B cell (primary cell): ENCODE measurements around the gene CCNYL1. TPM values are rescaled to one million over a fixed set of nuclear protein-coding genes. Genes with fewer than 3 reads are reported as not detected.
A peak's percentile ranks its signal among the peaks of the same experiment; 100 is the strongest.

Experiments
- ATAC-seq: fragments of 200-7000 bp; cut with Tn5 transposase; one replicate; pipeline ENCODE4 v1.10.0; 2021; ENCODE audit warnings: low read depth, mild to moderate bottlenecking, moderate number of reproducible peaks, moderate library complexity
- CTCF ChIA-PET: fragments of 350-600 bp; sonication (Branson Sonifier 250); formaldehyde crosslinking; loops from one replicate; lab custom pipeline; 2021; ENCODE audit warnings: antibody characterized with exemption, inconsistent platforms; lab: Charles Lee
- POLR2A ChIA-PET: fragments of 350-600 bp; sonication (Branson Sonifier 250); formaldehyde crosslinking; loops from one replicate; lab custom pipeline; 2021; ENCODE audit warnings: antibody characterized with exemption; lab: Charles Lee
- DNase-seq: peaks from one replicate; pipeline ENCODE4 v3.0.0; 2013
- H2AFZ ChIP-seq: 2 replicates; pipeline ENCODE4 v1.6.1; 2012; ENCODE audit warnings: mild to moderate bottlenecking, low read depth, low read length; ENCODE audit not compliant: insufficient read depth, poor library complexity, severe bottlenecking
- H3K27ac ChIP-seq, 2 donors: 1 replicate in 1 of 2; 2 replicates in 1 of 2; pipeline ENCODE4 v1.5.1; 2012 to 2013; ENCODE audit warnings: low read length in 2 of 2, mild to moderate bottlenecking in 2 of 2, moderate library complexity in 1 of 2
- H3K27me3 ChIP-seq, 4 experiments: fragments of 200-600 bp in 1 of 4; sonication (generic) in 1 of 4; replicated peaks in 1 of 4; 1 replicate in 2 of 4; 2 replicates in 2 of 4; pipeline versions ENCODE4 v1.6.1 to v1.7.0; 2013 to 2016; ENCODE audit warnings: low read length in 3 of 4, mild to moderate bottlenecking in 2 of 4, mixed read lengths in 1 of 4, moderate library complexity in 1 of 4; ENCODE audit not compliant: insufficient read depth in 4 of 4, control insufficient read depth in 3 of 4; ENCODE audit errors: control extremely low read depth in 1 of 4
- H3K36me3 ChIP-seq, 2 experiments: replicated peaks in 1 of 2; 1 replicate in 1 of 2; 2 replicates in 1 of 2; pipeline versions ENCODE4 v1.6.1 to v1.7.1; 2013; ENCODE audit warnings: low read length in 1 of 2; ENCODE audit not compliant: insufficient read depth in 2 of 2, control insufficient read depth in 1 of 2; ENCODE audit errors: control extremely low read depth in 1 of 2, extremely low read depth in 1 of 2
- H3K4me1 ChIP-seq, 2 donors: fragments of 200-600 bp in 1 of 2; sonication (generic) in 1 of 2; 1 replicate in 1 of 2; 2 replicates in 1 of 2; pipeline versions ENCODE4 v1.5.1 to v1.6.1; 2013 to 2017; ENCODE audit warnings: low read length in 2 of 2; ENCODE audit not compliant: control insufficient read depth in 2 of 2, insufficient read depth in 2 of 2
- H3K4me2 ChIP-seq: replicated peaks from 2 replicates; pipeline ENCODE3; 2012; ENCODE audit warnings: mild to moderate bottlenecking, low read depth, low read length; ENCODE audit not compliant: poor library complexity, severe bottlenecking
- H3K4me3 ChIP-seq, 5 experiments: fragments of 200-600 bp in 1 of 5; sonication (generic) in 1 of 5; 1 replicate in 3 of 5; 2 replicates in 2 of 5; pipeline versions ENCODE4 v1.5.1 to v1.7.0; 2011 to 2016; ENCODE audit warnings: low read length in 4 of 5, mild to moderate bottlenecking in 4 of 5, low read depth in 2 of 5, control low read depth in 1 of 5, moderate library complexity in 1 of 5; ENCODE audit not compliant: insufficient read depth in 1 of 5; ENCODE audit errors: control extremely low read depth in 1 of 5, extremely low read depth in 1 of 5
- H3K79me2 ChIP-seq: fragments of 200-600 bp; sonication (generic); one replicate; pipeline ENCODE4 v1.6.0; 2016; ENCODE audit warnings: low read length; ENCODE audit not compliant: control insufficient read depth, insufficient read depth
- H3K9ac ChIP-seq: fragments of 200-600 bp; sonication (generic); 2 replicates; pipeline ENCODE4 v1.6.1; 2017; ENCODE audit warnings: mild to moderate bottlenecking, low read length, moderate library complexity
- H3K9me3 ChIP-seq, 3 donors: one replicate each; pipeline versions ENCODE4 v1.6.1 to v1.7.1; 2013; ENCODE audit warnings: low read length in 2 of 3; ENCODE audit not compliant: control insufficient read depth in 2 of 3, insufficient read depth in 1 of 3; ENCODE audit errors: control extremely low read depth in 1 of 3
- H4K20me1 ChIP-seq: 2 replicates; pipeline ENCODE4 v1.6.0; 2012; ENCODE audit warnings: mild to moderate bottlenecking, low read length; ENCODE audit not compliant: insufficient read depth, control insufficient read depth, poor library complexity, severe bottlenecking
- H3K27ac Mint-ChIP-seq: one replicate; pipeline ENCODE4 v1.8.0; 2021; ENCODE audit warnings: mixed read lengths
- H3K27me3 Mint-ChIP-seq: one replicate; pipeline ENCODE4 v1.8.0; 2021; ENCODE audit warnings: mixed read lengths
- H3K4me1 Mint-ChIP-seq: one replicate; pipeline ENCODE4 v1.8.0; 2021; ENCODE audit warnings: mixed read lengths
- H3K4me3 Mint-ChIP-seq: one replicate; pipeline ENCODE4 v1.8.0; 2021; ENCODE audit warnings: mixed read lengths
- H3K9me3 Mint-ChIP-seq: one replicate; pipeline ENCODE4 v1.8.0; 2022; ENCODE audit warnings: mixed read lengths; ENCODE audit not compliant: insufficient read depth
- EZH2 ChIP-seq: IDR thresholded peaks from 2 replicates; pipeline ENCODE4 v1.6.1; 2012; ENCODE audit warnings: borderline replicate concordance, low read depth, mild to moderate bottlenecking, moderate library complexity, low read length; ENCODE audit not compliant: insufficient read depth, poor library complexity, severe bottlenecking
- WGBS: methylation state at CpG from one replicate; pipeline ENCODE4 v1.1.5; 2013; ENCODE audit warnings: missing lambda C conversion rate; ENCODE audit not compliant: insufficient coverage; 5-methylcytosine and 5-hydroxymethylcytosine counted together
- intact Hi-C: fragments of 100-400 bp; cut with micrococcal nuclease; formaldehyde crosslinking; loops from one replicate; pipeline ENCODE4 v1.10.0; 2022
- polyA plus RNA-seq: library from polyadenylated mRNA; depleted of rRNA; stranded (reverse); fragments of >200 nt; gene quantifications from 2 replicates; pipeline ENCODE4 v1.2.3, GENCODE V29; 2012
- total RNA-seq, 2 donors: library from RNA; stranded (reverse); fragments of 120-200 nt in 1 of 2; gene quantifications; 1 replicate in 1 of 2; 2 replicates in 1 of 2; pipeline versions ENCODE4 v1.2.3 to v1.2.4, GENCODE V29; 2013 to 2022
- TF ChIP-seq, protein P1 (sequence below): fragments of 200-600 bp; IDR thresholded peaks from one replicate; pipeline ENCODE4 v1.8.0; 2022; ENCODE audit warnings: antibody characterized with exemption, mild to moderate bottlenecking

Gene CCNYL1
- total and polyA plus RNA-seq, 2 donors (not counting 1 experiment from before 2014, with no cell fraction given): 8.6 to 14.2 TPM

GRCh38 chr2:207766041-207766551 lies 54.7 kb downstream of the CCNYL1 start:
- ChIA-PET CTCF (interaction anchor here (0.6 to 3.9 kb wide), 4 partner anchors 20 to 274 kb away, joined by 3 to 15 read pairs (median 4); no protein-coding TSS in a partner anchor), POLR2A (no interaction called here)
- no peak overlapping the region for H3K4me3 ChIP-seq
- intact Hi-C loops: no loop called here
- 40% methylated on average over 3 of the region's 5 CpGs for WGBS
- H3K4me1 Mint-ChIP-seq: peaks cover 33% of the 10 kb centered on the region
- H3K4me3 Mint-ChIP-seq: peak overlapping the region; percentile 75
- H4K20me1 ChIP-seq: peaks cover 8% of the 10 kb centered on the region
- H3K4me2 ChIP-seq: peak overlapping the region; percentile 100
- H2AFZ ChIP-seq: peak overlapping the region; percentile 55
- H3K9ac ChIP-seq: no peak overlapping the region
- H3K27ac ChIP-seq: no peak overlapping the region
- no peaks in the 10 kb centered on the region for H3K9me3 Mint-ChIP-seq
- TF ChIP-seq, protein P1, sequence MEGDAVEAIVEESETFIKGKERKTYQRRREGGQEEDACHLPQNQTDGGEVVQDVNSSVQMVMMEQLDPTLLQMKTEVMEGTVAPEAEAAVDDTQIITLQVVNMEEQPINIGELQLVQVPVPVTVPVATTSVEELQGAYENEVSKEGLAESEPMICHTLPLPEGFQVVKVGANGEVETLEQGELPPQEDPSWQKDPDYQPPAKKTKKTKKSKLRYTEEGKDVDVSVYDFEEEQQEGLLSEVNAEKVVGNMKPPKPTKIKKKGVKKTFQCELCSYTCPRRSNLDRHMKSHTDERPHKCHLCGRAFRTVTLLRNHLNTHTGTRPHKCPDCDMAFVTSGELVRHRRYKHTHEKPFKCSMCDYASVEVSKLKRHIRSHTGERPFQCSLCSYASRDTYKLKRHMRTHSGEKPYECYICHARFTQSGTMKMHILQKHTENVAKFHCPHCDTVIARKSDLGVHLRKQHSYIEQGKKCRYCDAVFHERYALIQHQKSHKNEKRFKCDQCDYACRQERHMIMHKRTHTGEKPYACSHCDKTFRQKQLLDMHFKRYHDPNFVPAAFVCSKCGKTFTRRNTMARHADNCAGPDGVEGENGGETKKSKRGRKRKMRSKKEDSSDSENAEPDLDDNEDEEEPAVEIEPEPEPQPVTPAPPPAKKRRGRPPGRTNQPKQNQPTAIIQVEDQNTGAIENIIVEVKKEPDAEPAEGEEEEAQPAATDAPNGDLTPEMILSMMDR: no peak
- no peak for TF ChIP-seq EZH2
- ATAC-seq: no peak
- H3K27me3 ChIP-seq: peaks cover 0 to 15% (median 4%) of the 10 kb centered on the region in 4 experiments
- DNase-seq: peak; percentile 22
- H3K27ac Mint-ChIP-seq: no peak overlapping the region
- peaks cover 32 to 44% of the 10 kb centered on the region in 2 donors for H3K4me1 ChIP-seq
- H3K9me3 ChIP-seq: peaks cover 0 to 9% (median 0%) of the 10 kb centered on the region in 3 donors
- H3K79me2 ChIP-seq: no peaks in the 10 kb centered on the region
- no peaks in the 10 kb centered on the region for H3K36me3 ChIP-seq
- peaks cover 6% of the 10 kb centered on the region for H3K27me3 Mint-ChIP-seq

- H4K20me1 ChIP-seq: peaks cover 8% of the 10 kb centered on the region
- H3K27ac Mint-ChIP-seq: peak overlapping the region; percentile 70
- H3K4me1 ChIP-seq: peaks cover 32 to 44% of the 10 kb centered on the region in 2 donors
- ATAC-seq (no peak), DNase-seq (peak; percentile 56)
- H3K79me2 ChIP-seq: no peaks in the 10 kb centered on the region
- H2AFZ ChIP-seq: peak overlapping the region; percentile 55
- peaks cover 0 to 15% (median 4%) of the 10 kb centered on the region in 4 experiments for H3K27me3 ChIP-seq
- peak overlapping the region; percentile 100 for H3K4me2 ChIP-seq
- peak overlapping the region; percentile 89 for H3K4me3 Mint-ChIP-seq
- H3K4me3 ChIP-seq: peak overlapping the region in 3 of 5 experiments; percentile 21 to 41 (median 32)
- H3K4me1 Mint-ChIP-seq: peaks cover 36% of the 10 kb centered on the region
- H3K9me3 Mint-ChIP-seq: no peaks in the 10 kb centered on the region
- no peak for TF ChIP-seq EZH2
- TF ChIP-seq, protein P1: no peak
- H3K27me3 Mint-ChIP-seq: peaks cover 6% of the 10 kb centered on the region
- H3K9me3 ChIP-seq: peaks cover 0 to 9% (median 0%) of the 10 kb centered on the region in 3 donors
- no peaks in the 10 kb centered on the region for H3K36me3 ChIP-seq
- H3K9ac ChIP-seq: peak overlapping the region; percentile 42
- ChIA-PET POLR2A (no interaction called here), CTCF (interaction anchor here (1.5 to 3.9 kb wide), 3 partner anchors 21 to 273 kb away, joined by 3 to 15 read pairs (median 4); no protein-coding TSS in a partner anchor)
- WGBS: 44% methylated on average over 63 of the region's 65 CpGs
- intact Hi-C loops: no loop called here
- no peak overlapping the region for H3K27ac ChIP-seq
These were observed 55.4 kb downstream of the CCNYL1 start for GRCh38 chr2:207766697-207767460.
